HG03571 (cell line): ENCODE results near the gene FAM240A.

ENCODE experiments used
- ATAC-seq: cut with Tn5 transposase; IDR thresholded peaks from one replicate; pipeline ENCODE4 v1.9.1; 2021; ENCODE audit not compliant: unreplicated experiment

Gene FAM240A

GRCh38 chr3:46673151-46674030, 61.1 kb downstream of the FAM240A start:
- no peak for ATAC-seq

GRCh38 chr3:46674031-46674845, 61.9 kb downstream of the FAM240A start:
- ATAC-seq, result no peak

- no peak for ATAC-seq
These were observed 63.1 kb downstream of the FAM240A start for GRCh38 chr3:46675426-46675825.
